Keratinocyte (primary cell): ENCODE measurements around the gene MDFI.

Experiments
- EZH2 ChIP-seq: IDR thresholded peaks from one replicate; pipeline ENCODE4 v1.6.1; 2012; ENCODE audit warnings: inconsistent platforms, mild to moderate bottlenecking, low read length, moderate library complexity
- TF ChIP-seq, protein P1 (sequence below), 3 experiments: IDR thresholded peaks in 1 of 3; conservative IDR thresholded peaks in 1 of 3; optimal IDR thresholded peaks in 1 of 3; 2 replicates in 2 of 3; 3 replicates in 1 of 3; pipeline versions ENCODE3 to v1.5.1; 2011; ENCODE audit warnings: low read length in 3 of 3, mild to moderate bottlenecking in 3 of 3, moderate library complexity in 2 of 3, control low read depth in 1 of 3, inconsistent platforms in 1 of 3; ENCODE audit not compliant: insufficient read depth in 2 of 3; ENCODE audit errors: extremely low read depth in 1 of 3

DNA sequence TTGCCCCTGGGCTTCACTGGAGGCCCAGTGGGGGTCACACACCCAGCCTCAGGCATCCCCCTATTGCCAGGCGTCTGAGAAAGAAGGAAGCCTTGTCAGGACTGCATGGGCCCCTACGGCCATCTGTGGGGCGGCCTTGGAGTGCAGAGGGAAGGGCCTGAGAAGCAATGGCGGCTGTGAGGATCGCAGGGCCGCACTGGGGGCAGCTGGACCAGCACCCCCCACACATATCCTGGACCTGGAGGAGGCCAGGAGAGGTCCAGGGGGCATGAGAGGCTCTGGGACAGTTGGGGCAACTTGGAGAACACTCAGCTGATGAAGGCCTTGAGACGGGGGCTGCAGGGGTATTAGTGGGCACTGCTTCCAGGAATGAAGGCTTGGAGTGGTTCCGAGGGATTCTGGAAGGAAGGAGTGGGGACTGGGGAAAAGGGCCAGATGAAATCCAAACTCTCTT is 16.5 kb downstream of the MDFI start:
- TF ChIP-seq, protein P1, sequence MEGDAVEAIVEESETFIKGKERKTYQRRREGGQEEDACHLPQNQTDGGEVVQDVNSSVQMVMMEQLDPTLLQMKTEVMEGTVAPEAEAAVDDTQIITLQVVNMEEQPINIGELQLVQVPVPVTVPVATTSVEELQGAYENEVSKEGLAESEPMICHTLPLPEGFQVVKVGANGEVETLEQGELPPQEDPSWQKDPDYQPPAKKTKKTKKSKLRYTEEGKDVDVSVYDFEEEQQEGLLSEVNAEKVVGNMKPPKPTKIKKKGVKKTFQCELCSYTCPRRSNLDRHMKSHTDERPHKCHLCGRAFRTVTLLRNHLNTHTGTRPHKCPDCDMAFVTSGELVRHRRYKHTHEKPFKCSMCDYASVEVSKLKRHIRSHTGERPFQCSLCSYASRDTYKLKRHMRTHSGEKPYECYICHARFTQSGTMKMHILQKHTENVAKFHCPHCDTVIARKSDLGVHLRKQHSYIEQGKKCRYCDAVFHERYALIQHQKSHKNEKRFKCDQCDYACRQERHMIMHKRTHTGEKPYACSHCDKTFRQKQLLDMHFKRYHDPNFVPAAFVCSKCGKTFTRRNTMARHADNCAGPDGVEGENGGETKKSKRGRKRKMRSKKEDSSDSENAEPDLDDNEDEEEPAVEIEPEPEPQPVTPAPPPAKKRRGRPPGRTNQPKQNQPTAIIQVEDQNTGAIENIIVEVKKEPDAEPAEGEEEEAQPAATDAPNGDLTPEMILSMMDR (optimal IDR thresholded peaks at IDR 0.05 in 1 of 3, IDR thresholded peaks at IDR 0.05 in 1 of 3, conservative IDR thresholded peaks at IDR 0.05 in 1 of 3; ENCODE audit: extremely low read depth in 1 of 3, insufficient read depth in 2 of 3, low read length in 3 of 3): no peak
- TF ChIP-seq EZH2: no peak
